Fibroblast of skin of left quadriceps (primary cell): Measurements from ENCODE around the gene CACNA2D4.
A peak's percentile ranks its signal among the peaks of the same experiment; 100 is the strongest.

Experiments
- DNase-seq, 2 experiments: peaks; one replicate each; pipeline ENCODE4 v3.0.0-alpha.2; 2013; ENCODE audit warnings: low read depth in 2 of 2

CACNA2D4 gene

DNA sequence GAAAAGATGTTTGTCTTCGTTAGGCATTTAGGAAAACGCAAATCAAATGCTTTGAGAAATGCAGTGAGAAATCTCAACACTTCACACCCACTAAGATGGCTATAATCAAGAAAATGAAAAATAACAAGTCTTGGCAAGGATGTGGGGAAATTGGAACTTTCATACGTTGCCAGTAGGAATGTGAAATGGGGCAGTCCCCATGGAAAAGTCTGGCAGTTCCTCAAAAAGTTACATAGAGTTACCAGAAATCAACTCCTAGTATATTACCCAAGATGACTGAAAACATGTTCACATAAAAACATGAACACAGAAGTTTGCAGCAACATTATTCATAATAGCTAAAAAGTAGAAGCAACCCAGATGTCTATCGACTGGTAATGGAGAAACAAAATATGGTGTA is 139.5 kb downstream of the CACNA2D4 start:
- DNase-seq, result no peak

DNA sequence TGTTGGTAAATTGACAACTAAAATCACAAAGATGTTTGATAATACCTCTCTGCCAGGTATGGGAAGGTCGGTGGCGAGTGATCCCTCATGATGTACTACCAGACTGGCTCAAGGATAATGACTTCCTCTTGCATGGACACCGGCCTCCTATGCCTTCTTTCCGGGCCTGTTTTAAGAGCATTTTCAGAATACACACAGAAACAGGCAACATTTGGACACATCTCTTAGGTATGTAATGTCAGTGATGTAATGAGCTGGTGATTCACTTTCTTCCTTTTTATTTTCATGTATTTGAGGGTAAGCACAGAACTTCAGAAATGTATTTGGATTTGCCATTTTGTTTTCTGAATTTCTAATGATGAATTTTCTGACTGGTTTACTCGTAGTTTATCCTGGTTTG is 140.7 kb downstream of the CACNA2D4 start:
- peak; percentile 44 to 60 for DNase-seq

DNA sequence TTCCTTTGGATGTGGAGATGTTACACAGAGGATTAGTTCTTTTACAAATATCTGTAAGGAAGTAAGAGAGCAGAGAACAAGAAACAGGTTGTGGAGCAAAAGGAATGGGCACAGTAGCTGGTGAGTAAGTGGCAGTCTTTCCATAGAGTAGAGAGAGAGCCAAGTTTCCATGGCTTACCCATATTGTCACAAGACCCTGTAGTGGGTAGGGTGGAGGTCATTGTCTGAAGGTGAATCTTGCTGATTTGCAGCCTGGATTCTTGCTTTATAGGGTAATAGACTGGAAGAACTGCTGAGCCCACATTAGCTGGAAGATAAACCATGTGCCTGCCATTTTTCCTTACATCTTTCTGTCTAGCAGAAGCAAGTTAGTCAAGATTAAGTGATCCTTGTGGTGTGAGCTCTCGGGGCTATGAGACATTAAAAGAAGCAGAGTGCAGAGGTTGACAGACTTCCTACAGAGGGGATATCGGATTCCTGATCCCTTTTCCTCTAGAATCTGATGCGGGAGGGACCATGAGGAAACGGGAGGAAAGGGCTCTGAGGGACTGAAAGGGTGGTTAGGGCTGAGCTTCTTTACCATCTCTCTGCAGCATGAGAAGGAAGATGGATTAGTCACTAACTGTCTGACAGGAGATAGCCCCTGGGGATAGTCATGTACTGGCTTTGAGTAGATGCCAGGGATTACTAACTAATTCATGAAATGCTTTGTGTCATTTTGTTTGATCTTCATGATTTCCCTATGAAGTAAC is 142.1 kb downstream of the CACNA2D4 start:
- DNase-seq, result peak; percentile 56 to 61

GRCh38 chr12:1773937-1774655 is 144.4 kb downstream of the CACNA2D4 start:
- no peak for DNase-seq

DNA sequence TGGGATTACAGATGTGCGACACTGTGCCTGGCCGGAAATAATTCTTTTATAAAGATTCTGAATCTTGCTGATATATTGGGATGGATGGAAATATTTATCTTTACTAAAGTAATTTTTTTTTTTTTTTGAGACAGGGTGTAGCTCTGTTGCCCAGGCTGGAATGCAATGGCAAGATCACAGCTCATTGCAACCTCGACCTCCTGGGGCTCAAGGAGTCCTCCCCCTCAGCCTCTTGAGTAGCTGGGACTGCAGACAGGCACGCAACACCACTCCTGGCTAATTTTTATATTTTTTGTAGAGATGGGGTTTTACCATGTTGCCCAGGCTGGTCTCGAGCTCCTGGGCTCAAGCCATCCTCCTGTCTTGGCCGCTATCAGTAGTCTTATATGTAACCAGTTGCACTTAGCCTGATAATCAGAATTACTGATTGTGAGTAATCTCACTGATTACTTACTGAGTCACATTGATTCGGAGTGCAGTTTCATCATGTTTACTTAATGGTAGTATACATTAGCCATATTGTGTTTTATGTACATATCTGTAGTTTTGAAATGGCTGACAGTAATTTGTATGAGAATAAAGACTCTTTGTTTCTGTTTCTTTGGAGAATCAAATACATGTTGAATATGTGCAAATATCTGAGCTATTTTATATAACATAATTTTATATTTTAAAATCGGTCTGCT is 148.5 kb downstream of the CACNA2D4 start:
- DNase-seq, result no peak

DNA sequence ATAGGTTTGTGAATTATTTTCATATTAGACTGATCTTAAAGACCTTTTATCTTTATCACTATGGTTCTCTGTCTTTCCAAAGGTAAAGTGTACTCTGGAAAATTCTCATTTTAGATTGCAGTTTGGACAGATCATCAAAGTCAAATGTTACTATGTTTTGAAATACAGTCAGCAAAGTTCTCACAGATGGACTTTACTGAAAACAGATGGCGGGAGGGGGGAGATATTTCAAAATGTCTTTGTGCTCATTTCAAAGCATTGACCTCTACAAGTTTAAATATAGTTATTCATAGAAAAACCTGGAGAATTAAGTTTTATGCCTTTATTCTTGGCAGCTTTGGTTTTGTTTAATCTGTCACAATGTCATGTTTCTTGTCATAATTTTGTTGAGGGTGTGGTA is 149.8 kb downstream of the CACNA2D4 start:
- DNase-seq, result no peak

DNA sequence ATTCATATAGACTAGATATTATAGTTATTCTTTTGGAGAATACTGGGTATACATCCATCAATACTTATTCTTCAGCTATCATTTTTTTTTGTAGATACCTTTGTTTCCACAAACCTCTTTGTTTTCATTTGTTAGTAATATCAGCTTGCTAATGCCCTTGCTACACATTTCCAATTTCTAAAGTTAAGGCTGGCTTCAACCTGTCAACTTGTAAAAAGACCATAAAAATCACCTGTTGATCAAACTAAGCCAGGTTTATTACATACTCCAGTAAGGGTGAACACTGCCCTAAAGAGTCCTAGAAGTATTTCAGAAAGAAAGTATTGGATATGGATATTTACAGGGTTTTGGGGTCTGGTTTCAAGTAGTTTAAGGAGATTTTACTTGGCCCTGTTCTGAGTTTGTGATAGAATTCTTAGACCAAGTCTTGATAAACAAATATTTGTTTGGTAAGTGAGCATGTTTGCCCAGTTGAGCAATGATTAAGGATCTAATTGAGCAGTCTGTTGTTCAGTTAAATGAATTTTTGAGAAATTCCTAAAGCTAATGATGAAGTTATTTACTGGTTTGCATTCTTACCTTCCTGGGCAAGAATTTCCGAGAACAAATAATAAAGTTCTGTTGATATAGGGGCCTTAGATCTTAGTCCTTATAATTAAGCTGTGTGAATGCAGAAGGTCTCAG is 150.9 kb downstream of the CACNA2D4 start:
- DNase-seq, result no peak

DNA sequence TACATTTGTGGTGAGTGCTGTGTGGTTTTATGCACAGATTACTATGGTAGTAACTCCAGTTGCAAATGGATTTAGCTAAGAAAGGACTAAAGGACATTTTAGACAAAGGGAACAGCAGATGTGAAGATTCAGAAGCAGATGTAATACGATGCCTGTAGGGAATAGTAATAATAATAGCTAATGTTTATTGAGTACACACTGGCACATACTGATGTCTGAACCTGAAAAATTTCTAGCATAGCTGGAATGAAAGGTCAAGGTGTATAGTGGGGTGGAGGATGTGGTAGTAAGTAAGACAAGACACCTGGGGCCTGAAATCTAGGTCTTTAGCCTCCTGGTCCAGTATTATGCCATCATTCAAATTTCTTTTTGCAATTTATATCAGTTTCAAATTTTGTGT is 152.3 kb downstream of the CACNA2D4 start:
- DNase-seq, result no peak

- DNase-seq, result no peak
These were observed 155.3 kb downstream of the CACNA2D4 start for GRCh38 chr12:1763153-1763552.

DNA sequence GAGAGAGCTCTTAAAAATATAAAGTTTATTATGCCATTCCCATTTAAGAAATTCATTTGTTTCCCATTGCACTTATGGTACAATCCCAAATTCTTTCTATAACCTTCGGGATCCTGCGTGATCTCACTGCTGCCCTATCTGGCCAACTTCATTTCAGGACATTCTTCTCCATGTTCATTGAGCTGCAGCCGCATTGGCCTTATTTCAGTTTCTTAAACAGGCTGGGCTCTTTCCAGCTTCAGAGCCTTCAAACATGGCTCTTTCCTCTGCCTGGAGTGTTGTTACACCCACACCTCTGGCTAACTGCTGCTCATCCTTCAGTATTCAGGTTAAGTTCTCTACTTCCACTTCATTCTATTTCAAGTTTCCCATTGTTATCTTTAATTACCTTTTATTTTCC is 156.6 kb downstream of the CACNA2D4 start:
- DNase-seq, result no peak

- DNase-seq, result no peak
These were observed 157.7 kb downstream of the CACNA2D4 start for GRCh38 chr12:1760566-1761382.

- DNase-seq, result no peak
These were observed 159.6 kb downstream of the CACNA2D4 start for GRCh38 chr12:1758887-1759286.

- DNase-seq, result no peak
These were observed 160.1 kb downstream of the CACNA2D4 start for GRCh38 chr12:1758376-1758775.

GRCh38 chr12:1750300-1750699 is 168.2 kb downstream of the CACNA2D4 start:
- no peak for DNase-seq

DNA sequence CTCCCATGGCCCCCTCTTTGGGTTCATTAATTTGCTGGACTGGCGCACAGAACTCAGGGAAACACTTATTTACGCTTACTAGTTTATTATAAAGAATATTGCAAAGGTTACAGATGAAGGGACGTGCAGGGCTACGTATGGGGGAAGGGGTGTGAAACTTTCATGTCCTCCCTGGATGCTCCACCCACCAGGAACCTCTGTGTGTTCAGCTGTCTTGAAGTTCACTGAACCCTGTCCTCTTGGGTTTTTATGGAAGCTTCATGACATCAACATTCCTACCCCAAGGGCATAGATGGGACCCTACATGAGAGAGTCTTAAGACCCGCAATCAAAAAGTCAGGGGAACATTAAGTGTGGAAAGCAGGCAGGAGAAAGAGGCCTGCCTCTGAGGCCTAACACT is 169.4 kb downstream of the CACNA2D4 start:
- no peak for DNase-seq

DNA sequence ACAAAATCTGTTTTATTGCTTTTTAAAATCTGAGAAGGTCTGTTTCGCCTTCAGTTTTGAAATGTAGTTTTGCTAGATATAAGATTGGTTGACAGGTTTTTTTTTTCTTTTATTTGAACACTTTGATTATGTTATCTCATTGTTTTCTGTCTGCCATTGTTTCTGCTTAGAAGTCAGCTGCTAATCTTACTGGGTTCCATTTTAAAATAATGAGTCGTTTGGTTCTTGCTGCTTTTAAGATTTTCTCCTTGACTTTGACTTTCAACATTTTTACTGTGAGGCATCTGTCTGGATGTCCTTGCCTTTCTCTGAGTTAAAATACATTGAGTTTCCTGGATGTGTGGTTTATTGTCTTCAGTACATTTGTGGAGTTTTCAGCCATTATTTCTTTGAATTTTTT is 170.8 kb downstream of the CACNA2D4 start:
- no peak for DNase-seq

DNA sequence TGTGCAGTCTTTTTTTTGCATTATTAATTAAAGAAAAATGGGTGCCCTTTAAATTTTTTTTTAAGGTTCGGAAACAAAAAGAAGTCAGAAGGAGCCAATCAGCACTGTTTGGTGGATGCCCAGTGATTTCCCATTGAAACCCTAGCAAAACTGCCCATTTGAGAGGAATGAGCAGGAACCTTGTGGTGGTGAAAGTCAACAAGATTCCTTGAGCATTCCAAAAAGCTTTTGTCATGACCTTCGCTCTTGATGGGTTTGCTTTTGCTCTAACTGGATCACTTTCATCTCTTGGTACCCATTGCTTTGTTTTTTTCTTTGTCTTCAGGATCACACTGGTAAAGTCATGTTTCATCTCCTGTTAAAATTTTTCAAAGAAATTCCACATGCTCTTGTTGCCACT is 173.5 kb downstream of the CACNA2D4 start:
- no peak for DNase-seq
